B cell (primary cell): Measurements from ENCODE around the gene IL17B. TPM values are rescaled to one million over a fixed set of nuclear protein-coding genes. Genes with fewer than 3 reads are reported as not detected.

Source experiments
- ATAC-seq: fragments of 200-7000 bp; cut with Tn5 transposase; one replicate; pipeline ENCODE4 v1.10.0; 2021; ENCODE audit warnings: low read depth, mild to moderate bottlenecking, moderate number of reproducible peaks, moderate library complexity
- CTCF ChIA-PET: fragments of 350-600 bp; sonication (Branson Sonifier 250); formaldehyde crosslinking; loops from one replicate; lab custom pipeline; 2021; ENCODE audit warnings: antibody characterized with exemption, inconsistent platforms; lab: Charles Lee
- POLR2A ChIA-PET: fragments of 350-600 bp; sonication (Branson Sonifier 250); formaldehyde crosslinking; loops from one replicate; lab custom pipeline; 2021; ENCODE audit warnings: antibody characterized with exemption; lab: Charles Lee
- DNase-seq: peaks from one replicate; pipeline ENCODE4 v3.0.0; 2013
- H2AFZ ChIP-seq: 2 replicates; pipeline ENCODE4 v1.6.1; 2012; ENCODE audit warnings: mild to moderate bottlenecking, low read depth, low read length; ENCODE audit not compliant: insufficient read depth, poor library complexity, severe bottlenecking
- H3K27ac ChIP-seq, 2 donors: 1 replicate in 1 of 2; 2 replicates in 1 of 2; pipeline ENCODE4 v1.5.1; 2012 to 2013; ENCODE audit warnings: low read length in 2 of 2, mild to moderate bottlenecking in 2 of 2, moderate library complexity in 1 of 2
- H3K27me3 ChIP-seq, 4 experiments: fragments of 200-600 bp in 1 of 4; sonication (generic) in 1 of 4; replicated peaks in 1 of 4; 1 replicate in 2 of 4; 2 replicates in 2 of 4; pipeline versions ENCODE4 v1.6.1 to v1.7.0; 2013 to 2016; ENCODE audit warnings: low read length in 3 of 4, mild to moderate bottlenecking in 2 of 4, mixed read lengths in 1 of 4, moderate library complexity in 1 of 4; ENCODE audit not compliant: insufficient read depth in 4 of 4, control insufficient read depth in 3 of 4; ENCODE audit errors: control extremely low read depth in 1 of 4
- H3K36me3 ChIP-seq, 2 experiments: replicated peaks in 1 of 2; 1 replicate in 1 of 2; 2 replicates in 1 of 2; pipeline versions ENCODE4 v1.6.1 to v1.7.1; 2013; ENCODE audit warnings: low read length in 1 of 2; ENCODE audit not compliant: insufficient read depth in 2 of 2, control insufficient read depth in 1 of 2; ENCODE audit errors: control extremely low read depth in 1 of 2, extremely low read depth in 1 of 2
- H3K4me1 ChIP-seq, 2 donors: fragments of 200-600 bp in 1 of 2; sonication (generic) in 1 of 2; 1 replicate in 1 of 2; 2 replicates in 1 of 2; pipeline versions ENCODE4 v1.5.1 to v1.6.1; 2013 to 2017; ENCODE audit warnings: low read length in 2 of 2; ENCODE audit not compliant: control insufficient read depth in 2 of 2, insufficient read depth in 2 of 2
- H3K4me2 ChIP-seq: replicated peaks from 2 replicates; pipeline ENCODE3; 2012; ENCODE audit warnings: mild to moderate bottlenecking, low read depth, low read length; ENCODE audit not compliant: poor library complexity, severe bottlenecking
- H3K4me3 ChIP-seq, 5 experiments: fragments of 200-600 bp in 1 of 5; sonication (generic) in 1 of 5; 1 replicate in 3 of 5; 2 replicates in 2 of 5; pipeline versions ENCODE4 v1.5.1 to v1.7.0; 2011 to 2016; ENCODE audit warnings: low read length in 4 of 5, mild to moderate bottlenecking in 4 of 5, low read depth in 2 of 5, control low read depth in 1 of 5, moderate library complexity in 1 of 5; ENCODE audit not compliant: insufficient read depth in 1 of 5; ENCODE audit errors: control extremely low read depth in 1 of 5, extremely low read depth in 1 of 5
- H3K79me2 ChIP-seq: fragments of 200-600 bp; sonication (generic); one replicate; pipeline ENCODE4 v1.6.0; 2016; ENCODE audit warnings: low read length; ENCODE audit not compliant: control insufficient read depth, insufficient read depth
- H3K9ac ChIP-seq: fragments of 200-600 bp; sonication (generic); 2 replicates; pipeline ENCODE4 v1.6.1; 2017; ENCODE audit warnings: mild to moderate bottlenecking, low read length, moderate library complexity
- H3K9me3 ChIP-seq, 3 donors: one replicate each; pipeline versions ENCODE4 v1.6.1 to v1.7.1; 2013; ENCODE audit warnings: low read length in 2 of 3; ENCODE audit not compliant: control insufficient read depth in 2 of 3, insufficient read depth in 1 of 3; ENCODE audit errors: control extremely low read depth in 1 of 3
- H4K20me1 ChIP-seq: 2 replicates; pipeline ENCODE4 v1.6.0; 2012; ENCODE audit warnings: mild to moderate bottlenecking, low read length; ENCODE audit not compliant: insufficient read depth, control insufficient read depth, poor library complexity, severe bottlenecking
- H3K27ac Mint-ChIP-seq: one replicate; pipeline ENCODE4 v1.8.0; 2021; ENCODE audit warnings: mixed read lengths
- H3K27me3 Mint-ChIP-seq: one replicate; pipeline ENCODE4 v1.8.0; 2021; ENCODE audit warnings: mixed read lengths
- H3K4me1 Mint-ChIP-seq: one replicate; pipeline ENCODE4 v1.8.0; 2021; ENCODE audit warnings: mixed read lengths
- H3K4me3 Mint-ChIP-seq: one replicate; pipeline ENCODE4 v1.8.0; 2021; ENCODE audit warnings: mixed read lengths
- H3K9me3 Mint-ChIP-seq: one replicate; pipeline ENCODE4 v1.8.0; 2022; ENCODE audit warnings: mixed read lengths; ENCODE audit not compliant: insufficient read depth
- CTCF ChIP-seq: fragments of 200-600 bp; IDR thresholded peaks from one replicate; pipeline ENCODE4 v1.8.0; 2022; ENCODE audit warnings: antibody characterized with exemption, mild to moderate bottlenecking
- EZH2 ChIP-seq: IDR thresholded peaks from 2 replicates; pipeline ENCODE4 v1.6.1; 2012; ENCODE audit warnings: borderline replicate concordance, low read depth, mild to moderate bottlenecking, moderate library complexity, low read length; ENCODE audit not compliant: insufficient read depth, poor library complexity, severe bottlenecking
- WGBS: methylation state at CpG from one replicate; pipeline ENCODE4 v1.1.5; 2013; ENCODE audit warnings: missing lambda C conversion rate; ENCODE audit not compliant: insufficient coverage; 5-methylcytosine and 5-hydroxymethylcytosine counted together
- intact Hi-C: fragments of 100-400 bp; cut with micrococcal nuclease; formaldehyde crosslinking; loops from one replicate; pipeline ENCODE4 v1.10.0; 2022
- polyA plus RNA-seq: library from polyadenylated mRNA; depleted of rRNA; stranded (reverse); fragments of >200 nt; gene quantifications from 2 replicates; pipeline ENCODE4 v1.2.3, GENCODE V29; 2012
- total RNA-seq, 2 donors: library from RNA; stranded (reverse); fragments of 120-200 nt in 1 of 2; gene quantifications; 1 replicate in 1 of 2; 2 replicates in 1 of 2; pipeline versions ENCODE4 v1.2.3 to v1.2.4, GENCODE V29; 2013 to 2022

IL17B gene
- total and polyA plus RNA-seq, 2 donors (not counting 1 experiment from before 2014, with no cell fraction given) = not detected

GRCh38 chr5:149404746-149405549 lies 25.9 kb upstream of the IL17B start:
- DNase-seq (no peak), ATAC-seq (no peak)
- no peak overlapping the region for H3K27ac ChIP-seq
- no peak overlapping the region for H3K27ac Mint-ChIP-seq
- peaks cover 22% of the 10 kb centered on the region for H3K27me3 Mint-ChIP-seq
- no peaks in the 10 kb centered on the region for H3K9me3 Mint-ChIP-seq
- H3K27me3 ChIP-seq = peaks cover 0 to 2% (median 0%) of the 10 kb centered on the region in 4 experiments
- H3K4me3 ChIP-seq = no peak overlapping the region
- WGBS = 87% methylated on average over 10 of the region's 17 CpGs
- H3K9me3 ChIP-seq = peaks cover 0 to 2% (median 0%) of the 10 kb centered on the region in 3 donors
- CTCF ChIA-PET = no interaction called here
- no peak for TF ChIP-seq EZH2
- no peak for TF ChIP-seq CTCF
- POLR2A ChIA-PET = no interaction called here
- no peaks in the 10 kb centered on the region for H3K79me2 ChIP-seq
- H4K20me1 ChIP-seq = no peaks in the 10 kb centered on the region
- H3K4me1 Mint-ChIP-seq = no peaks in the 10 kb centered on the region
- H3K4me2 ChIP-seq = no peak overlapping the region
- intact Hi-C loops = no loop called here
- no peak overlapping the region for H3K4me3 Mint-ChIP-seq
- H2AFZ ChIP-seq = no peak overlapping the region
- H3K9ac ChIP-seq = no peak overlapping the region
- H3K36me3 ChIP-seq = no peaks in the 10 kb centered on the region
- H3K4me1 ChIP-seq = no peaks in the 10 kb centered on the region
